Measurements from ENCODE around the gene ATP9B.
"Not testable (repeated sequence)": the region's sequence is repeated elsewhere in the genome, so short reads cannot be mapped to it uniquely, and the experiment has no call there.

Gene ATP9B

DNA sequence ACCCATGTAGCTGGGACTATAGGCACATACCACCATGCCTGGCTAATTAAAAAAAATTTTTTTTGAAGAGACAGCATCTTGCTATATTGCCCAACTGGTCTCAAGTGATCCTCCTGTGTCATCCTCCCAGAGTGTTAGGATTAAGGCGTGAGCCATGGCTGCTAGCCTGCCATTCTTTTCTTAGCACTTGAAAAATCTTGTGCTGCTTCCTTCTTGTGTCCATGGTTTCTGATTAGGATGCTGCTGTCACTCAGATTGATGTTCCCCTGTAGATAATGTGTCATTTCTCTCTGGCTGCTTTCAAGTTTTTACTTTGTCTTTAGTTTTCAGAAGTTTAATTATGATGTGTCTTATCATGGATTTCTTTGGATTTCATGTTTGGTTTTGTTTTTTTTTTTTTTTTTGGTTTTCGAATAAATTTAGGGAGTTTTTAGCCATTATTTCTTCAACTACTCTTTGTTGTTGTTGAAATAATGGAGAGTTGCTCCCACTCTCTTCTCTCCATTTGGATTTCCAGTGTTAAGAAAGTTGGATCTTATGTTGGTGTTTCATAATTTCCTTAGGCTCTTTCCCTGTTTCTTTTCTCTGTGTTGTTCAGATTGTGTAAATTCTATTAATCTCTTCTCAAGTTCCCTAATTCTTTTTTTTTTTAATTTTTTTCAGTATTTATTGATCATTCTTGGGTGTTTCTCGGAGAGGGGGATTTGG lies 2.5 kb downstream of the ATP9B start:
- H3K4me3 ChIP-seq (ENCODE audit: low read length) = peak overlapping the region; percentile 84
- H3K36me3 ChIP-seq (ENCODE audit: control insufficient read depth, insufficient read depth, low read length, severe bottlenecking) = no peaks in the 10 kb centered on the region
- no peak for DNase-seq (ENCODE audit: low read depth)

DNA sequence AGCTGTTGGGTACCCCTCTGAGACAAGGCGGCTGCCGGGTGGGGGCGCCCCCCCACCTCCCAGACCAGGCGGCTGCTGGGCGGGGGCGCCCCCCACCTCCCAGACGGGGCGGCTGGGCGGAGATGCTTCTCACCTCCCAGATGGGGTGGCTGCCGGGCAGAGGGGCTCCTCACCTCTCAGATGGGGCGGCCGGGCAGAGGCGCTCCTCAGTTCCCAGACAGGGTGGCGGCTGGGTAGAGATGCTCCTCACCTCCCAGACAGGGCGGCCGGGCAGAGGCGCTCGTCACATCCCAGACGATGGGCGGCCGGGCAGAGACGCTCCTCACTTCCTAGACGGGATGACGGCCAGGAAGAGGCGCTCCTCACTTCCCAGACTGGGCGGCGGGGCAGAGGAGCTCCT lies 3.5 kb downstream of the ATP9B start:
- not testable (repeated sequence) for H3K36me3 ChIP-seq (ENCODE audit: control insufficient read depth, insufficient read depth, low read length, severe bottlenecking); H3K9me3 ChIP-seq (ENCODE audit: control insufficient read depth, low read length)

More for the DNA sequence above, 2.5 kb downstream of the ATP9B start:
- Histone ChIP-seq H3K9me3 (ENCODE audit: control insufficient read depth, low read length) (no peaks in the 10 kb centered on the region), H3K9ac (ENCODE audit: low read length) (no peak overlapping the region), H3K4me1 (ENCODE audit: control insufficient read depth, insufficient read depth, low read length) (peaks cover 23% of the 10 kb centered on the region), H3K27me3 (replicated peaks; ENCODE audit: control insufficient read depth, insufficient read depth, low read length) (no peaks in the 10 kb centered on the region)

DNA sequence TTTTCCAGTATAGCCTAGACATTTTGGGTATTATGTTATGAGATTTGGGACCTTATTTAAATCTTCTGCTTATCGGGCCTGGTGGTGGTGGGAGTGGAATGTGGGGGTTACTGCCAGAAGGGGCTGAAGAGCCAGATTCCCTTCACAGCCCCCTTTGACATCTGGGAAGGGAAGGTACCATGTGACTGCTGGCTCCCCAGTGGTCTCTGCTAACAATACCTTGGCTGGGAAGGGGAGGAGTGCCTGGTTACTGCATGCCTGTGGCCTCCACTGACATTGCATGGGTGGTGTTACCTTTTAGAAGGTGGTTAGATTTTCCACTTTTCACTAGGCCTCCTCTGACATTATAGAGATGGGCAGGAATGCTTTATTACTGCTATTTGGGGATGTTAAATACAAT lies 8.0 kb downstream of the ATP9B start:
- no peaks in the 10 kb centered on the region for H3K27me3 ChIP-seq (replicated peaks; ENCODE audit: control insufficient read depth, insufficient read depth, low read length)
- no peak for DNase-seq (ENCODE audit: low read depth)
- peaks cover 4% of the 10 kb centered on the region for H3K36me3 ChIP-seq (ENCODE audit: control insufficient read depth, insufficient read depth, low read length, severe bottlenecking)
- no peak overlapping the region for H3K4me3 ChIP-seq (ENCODE audit: low read length)
- H3K9ac ChIP-seq (ENCODE audit: low read length) = no peak overlapping the region
- no peaks in the 10 kb centered on the region for H3K4me1 ChIP-seq (ENCODE audit: control insufficient read depth, insufficient read depth, low read length)
- no peaks in the 10 kb centered on the region for H3K9me3 ChIP-seq (ENCODE audit: control insufficient read depth, low read length)

More for the DNA sequence above, 3.5 kb downstream of the ATP9B start:
- peaks cover 23% of the 10 kb centered on the region for H3K4me1 ChIP-seq (ENCODE audit: control insufficient read depth, insufficient read depth, low read length)
- H3K4me3 ChIP-seq (ENCODE audit: low read length); DNase-seq (ENCODE audit: low read depth); H3K9ac ChIP-seq (ENCODE audit: low read length); H3K27me3 ChIP-seq (replicated peaks; ENCODE audit: control insufficient read depth, insufficient read depth, low read length): not testable (repeated sequence)

DNA sequence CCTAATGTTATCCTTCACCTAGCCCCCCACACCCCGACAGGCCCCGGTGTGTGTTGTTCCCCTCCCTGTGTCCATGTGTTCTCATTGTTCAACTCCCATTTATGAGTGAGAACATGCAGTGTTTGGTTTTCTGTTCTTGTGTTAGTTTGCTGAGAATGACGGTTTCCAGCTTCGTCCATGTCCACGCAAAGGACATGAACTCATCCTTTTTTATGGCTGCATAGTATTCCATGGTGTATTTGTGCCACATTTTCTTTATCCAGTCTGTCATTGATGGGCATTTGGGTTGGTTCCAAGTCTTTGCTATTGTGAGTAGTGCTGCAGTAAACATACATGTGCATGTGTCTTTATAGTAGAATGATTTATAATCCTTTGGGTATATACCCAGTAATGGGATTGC lies 9.6 kb downstream of the ATP9B start:
- not testable (repeated sequence) for DNase-seq (ENCODE audit: low read depth); H3K9me3 ChIP-seq (ENCODE audit: control insufficient read depth, low read length); H3K4me1 ChIP-seq (ENCODE audit: control insufficient read depth, insufficient read depth, low read length); H3K27me3 ChIP-seq (replicated peaks; ENCODE audit: control insufficient read depth, insufficient read depth, low read length); H3K9ac ChIP-seq (ENCODE audit: low read length); H3K4me3 ChIP-seq (ENCODE audit: low read length); H3K36me3 ChIP-seq (ENCODE audit: control insufficient read depth, insufficient read depth, low read length, severe bottlenecking)

DNA sequence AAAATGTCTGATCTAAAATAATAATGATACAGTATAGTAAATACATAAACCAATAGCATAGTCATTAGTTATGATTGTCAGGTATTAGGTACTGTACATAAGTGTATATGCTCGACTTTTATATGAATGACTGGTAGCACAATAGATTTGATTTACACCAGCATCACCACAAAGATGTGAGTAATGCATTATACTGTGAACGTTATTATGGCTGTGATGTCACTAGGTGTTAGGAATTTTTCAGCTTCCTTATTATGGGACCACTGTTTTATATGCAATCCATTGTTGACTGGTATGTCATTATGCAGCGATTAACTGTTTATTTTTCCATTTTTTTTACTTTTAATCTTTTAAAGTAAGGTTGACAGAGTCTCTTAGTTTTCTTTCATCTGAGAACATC lies 23.7 kb downstream of the ATP9B start:
- H3K36me3 ChIP-seq (ENCODE audit: control insufficient read depth, insufficient read depth, low read length, severe bottlenecking) = no peaks in the 10 kb centered on the region
- no peak overlapping the region for H3K4me3 ChIP-seq (ENCODE audit: low read length)
- H3K9me3 ChIP-seq (ENCODE audit: control insufficient read depth, low read length) = no peaks in the 10 kb centered on the region
- no peak overlapping the region for H3K9ac ChIP-seq (ENCODE audit: low read length)
- no peaks in the 10 kb centered on the region for H3K4me1 ChIP-seq (ENCODE audit: control insufficient read depth, insufficient read depth, low read length)
- H3K27me3 ChIP-seq (replicated peaks; ENCODE audit: control insufficient read depth, insufficient read depth, low read length) = no peaks in the 10 kb centered on the region
- DNase-seq (ENCODE audit: low read depth) = no peak

DNA sequence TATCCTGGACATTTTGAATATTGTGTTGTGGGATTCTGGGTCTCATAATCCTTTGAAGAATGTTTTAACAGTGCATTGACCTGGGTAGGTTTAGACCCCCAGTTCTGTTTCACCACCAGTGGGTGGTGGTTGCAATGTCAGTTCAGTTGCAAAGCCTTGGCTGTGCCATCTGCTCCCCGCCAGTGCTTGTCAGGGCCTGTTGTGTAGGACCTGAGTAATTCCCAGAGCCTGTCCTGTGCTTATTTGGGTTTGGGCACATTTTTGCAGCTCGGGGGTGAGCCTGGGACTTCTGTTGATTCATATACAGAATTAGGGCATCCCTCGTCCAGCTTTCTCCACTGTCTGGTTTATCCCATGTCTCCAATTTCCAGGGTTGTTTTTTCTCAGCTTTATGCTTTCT lies 24.8 kb downstream of the ATP9B start:
- H3K4me3 ChIP-seq (ENCODE audit: low read length) = no peak overlapping the region
- H3K4me1 ChIP-seq (ENCODE audit: control insufficient read depth, insufficient read depth, low read length) = no peaks in the 10 kb centered on the region
- H3K9ac ChIP-seq (ENCODE audit: low read length) = no peak overlapping the region
- H3K36me3 ChIP-seq (ENCODE audit: control insufficient read depth, insufficient read depth, low read length, severe bottlenecking) = no peaks in the 10 kb centered on the region
- H3K27me3 ChIP-seq (replicated peaks; ENCODE audit: control insufficient read depth, insufficient read depth, low read length) = no peaks in the 10 kb centered on the region
- H3K9me3 ChIP-seq (ENCODE audit: control insufficient read depth, low read length) = no peaks in the 10 kb centered on the region
- no peak for DNase-seq (ENCODE audit: low read depth)

DNA sequence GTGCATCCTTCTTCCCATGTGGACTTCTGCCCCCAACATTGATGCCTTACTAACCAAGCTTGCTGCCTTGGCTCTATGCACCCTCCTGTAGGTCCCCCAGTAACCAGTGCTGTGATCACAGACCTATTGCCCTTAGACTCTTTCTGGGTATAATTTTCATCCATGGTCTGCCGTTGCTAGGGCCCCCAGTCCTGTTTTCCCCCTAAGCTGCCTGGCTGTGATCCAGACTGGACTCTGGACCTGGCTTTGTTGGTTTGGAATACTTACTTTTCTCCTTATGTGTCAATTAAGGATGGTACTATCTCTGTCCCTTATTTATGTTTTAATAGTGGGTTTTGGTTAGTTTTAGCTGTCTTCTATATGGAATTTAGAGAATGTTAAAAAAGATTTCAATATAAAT lies 26.0 kb downstream of the ATP9B start:
- H3K4me1 ChIP-seq (ENCODE audit: control insufficient read depth, insufficient read depth, low read length) = no peaks in the 10 kb centered on the region
- no peak overlapping the region for H3K9ac ChIP-seq (ENCODE audit: low read length)
- H3K4me3 ChIP-seq (ENCODE audit: low read length) = no peak overlapping the region
- H3K36me3 ChIP-seq (ENCODE audit: control insufficient read depth, insufficient read depth, low read length, severe bottlenecking) = no peaks in the 10 kb centered on the region
- DNase-seq (ENCODE audit: low read depth) = no peak
- no peaks in the 10 kb centered on the region for H3K9me3 ChIP-seq (ENCODE audit: control insufficient read depth, low read length)
- H3K27me3 ChIP-seq (replicated peaks; ENCODE audit: control insufficient read depth, insufficient read depth, low read length) = no peaks in the 10 kb centered on the region

DNA sequence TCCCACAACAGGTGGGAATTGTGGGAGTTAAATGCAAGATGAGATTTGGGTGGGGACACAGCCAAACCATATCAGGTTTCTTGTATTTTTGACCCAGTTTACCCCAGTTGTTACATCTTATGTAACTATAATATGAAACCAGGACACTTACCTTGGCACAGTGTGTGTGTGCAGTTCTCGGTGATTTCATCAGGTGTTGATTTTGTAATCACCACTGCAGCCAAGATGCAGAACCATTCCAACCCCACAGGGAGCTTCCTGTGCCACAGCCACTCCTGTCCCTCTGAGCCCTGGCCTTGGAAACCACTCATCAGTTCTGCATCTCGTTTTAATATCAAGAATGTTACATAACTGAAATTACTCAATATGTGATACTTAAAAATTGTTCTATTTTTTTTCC lies 31.8 kb downstream of the ATP9B start:
- DNase-seq (ENCODE audit: low read depth) = no peak
- Histone ChIP-seq H3K4me3 (ENCODE audit: low read length) (no peak overlapping the region), H3K9ac (ENCODE audit: low read length) (no peak overlapping the region), H3K4me1 (ENCODE audit: control insufficient read depth, insufficient read depth, low read length) (peaks cover 4% of the 10 kb centered on the region), H3K27me3 (replicated peaks; ENCODE audit: control insufficient read depth, insufficient read depth, low read length) (no peaks in the 10 kb centered on the region), H3K36me3 (ENCODE audit: control insufficient read depth, insufficient read depth, low read length, severe bottlenecking) (no peaks in the 10 kb centered on the region), H3K9me3 (ENCODE audit: control insufficient read depth, low read length) (no peaks in the 10 kb centered on the region)

DNA sequence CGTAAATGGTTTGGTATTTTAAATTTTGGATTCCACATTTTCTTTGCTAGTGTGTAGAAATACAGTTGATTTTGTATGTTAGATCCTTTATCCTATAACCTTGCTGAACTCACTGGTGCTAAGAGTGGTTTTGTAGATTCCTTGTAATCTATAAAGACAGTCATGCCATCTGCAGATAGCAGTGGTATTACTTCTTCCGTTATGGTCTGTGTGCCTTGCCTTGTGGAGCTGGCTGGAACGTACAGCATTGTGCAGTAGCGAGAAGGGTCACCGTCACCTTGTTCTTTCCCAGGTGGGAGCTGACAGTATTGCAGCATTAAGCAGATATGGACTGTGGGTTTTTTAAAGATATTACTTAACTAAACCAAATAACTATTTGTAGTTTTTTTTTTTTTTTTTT lies 33.7 kb downstream of the ATP9B start:
- Histone ChIP-seq H3K4me3 (ENCODE audit: low read length) (no peak overlapping the region), H3K4me1 (ENCODE audit: control insufficient read depth, insufficient read depth, low read length) (peaks cover 10% of the 10 kb centered on the region), H3K36me3 (ENCODE audit: control insufficient read depth, insufficient read depth, low read length, severe bottlenecking) (no peaks in the 10 kb centered on the region), H3K27me3 (replicated peaks; ENCODE audit: control insufficient read depth, insufficient read depth, low read length) (no peaks in the 10 kb centered on the region), H3K9ac (ENCODE audit: low read length) (no peak overlapping the region), H3K9me3 (ENCODE audit: control insufficient read depth, low read length) (no peaks in the 10 kb centered on the region)
- DNase-seq (ENCODE audit: low read depth) = no peak

DNA sequence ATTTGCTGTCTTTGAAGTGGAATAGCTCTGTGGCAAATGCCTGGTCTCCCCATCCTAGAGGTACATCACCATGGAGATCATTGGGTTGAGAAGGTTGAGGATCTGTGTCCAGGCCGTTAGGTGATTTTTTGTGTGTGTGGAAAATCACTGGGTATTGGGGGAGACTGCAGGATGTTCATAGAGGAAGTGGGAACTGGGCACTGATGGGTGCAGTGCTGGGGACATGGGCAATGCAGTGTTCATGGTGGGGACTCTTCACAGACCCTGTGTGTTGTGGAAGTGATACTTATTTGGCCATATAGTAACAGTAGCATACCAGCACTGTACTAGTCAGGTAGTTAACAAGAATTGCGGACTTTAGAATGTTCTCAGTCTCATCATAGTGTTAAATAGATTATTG lies 34.9 kb downstream of the ATP9B start:
- Histone ChIP-seq H3K9ac (ENCODE audit: low read length) (no peak overlapping the region), H3K4me3 (ENCODE audit: low read length) (no peak overlapping the region), H3K4me1 (ENCODE audit: control insufficient read depth, insufficient read depth, low read length) (peaks cover 21% of the 10 kb centered on the region), H3K36me3 (ENCODE audit: control insufficient read depth, insufficient read depth, low read length, severe bottlenecking) (no peaks in the 10 kb centered on the region), H3K9me3 (ENCODE audit: control insufficient read depth, low read length) (no peaks in the 10 kb centered on the region), H3K27me3 (replicated peaks; ENCODE audit: control insufficient read depth, insufficient read depth, low read length) (no peaks in the 10 kb centered on the region)
- no peak for DNase-seq (ENCODE audit: low read depth)

DNA sequence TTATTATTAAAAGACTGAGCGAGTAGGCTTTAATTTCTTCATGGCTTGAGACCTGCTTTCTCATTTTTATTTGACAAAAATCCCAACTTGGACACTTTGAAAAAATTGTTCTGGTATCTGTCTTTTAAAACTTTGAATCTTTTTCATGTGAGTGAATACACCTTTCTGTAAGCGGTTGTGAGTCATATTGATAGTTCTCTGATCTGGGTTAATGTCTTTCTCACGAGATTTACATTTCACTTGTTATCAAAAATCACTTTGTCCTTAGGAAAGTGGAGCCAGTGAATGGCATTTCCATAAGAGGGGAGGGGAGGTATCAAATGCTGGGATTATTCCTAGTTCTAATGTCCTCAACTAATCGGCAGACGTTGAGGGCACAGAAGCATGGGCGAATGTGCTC lies 36.3 kb downstream of the ATP9B start:
- Histone ChIP-seq H3K4me1 (ENCODE audit: control insufficient read depth, insufficient read depth, low read length) (peaks cover 22% of the 10 kb centered on the region), H3K4me3 (ENCODE audit: low read length) (no peak overlapping the region), H3K27me3 (replicated peaks; ENCODE audit: control insufficient read depth, insufficient read depth, low read length) (no peaks in the 10 kb centered on the region), H3K9me3 (ENCODE audit: control insufficient read depth, low read length) (no peaks in the 10 kb centered on the region), H3K36me3 (ENCODE audit: control insufficient read depth, insufficient read depth, low read length, severe bottlenecking) (no peaks in the 10 kb centered on the region), H3K9ac (ENCODE audit: low read length) (no peak overlapping the region)
- no peak for DNase-seq (ENCODE audit: low read depth)

DNA sequence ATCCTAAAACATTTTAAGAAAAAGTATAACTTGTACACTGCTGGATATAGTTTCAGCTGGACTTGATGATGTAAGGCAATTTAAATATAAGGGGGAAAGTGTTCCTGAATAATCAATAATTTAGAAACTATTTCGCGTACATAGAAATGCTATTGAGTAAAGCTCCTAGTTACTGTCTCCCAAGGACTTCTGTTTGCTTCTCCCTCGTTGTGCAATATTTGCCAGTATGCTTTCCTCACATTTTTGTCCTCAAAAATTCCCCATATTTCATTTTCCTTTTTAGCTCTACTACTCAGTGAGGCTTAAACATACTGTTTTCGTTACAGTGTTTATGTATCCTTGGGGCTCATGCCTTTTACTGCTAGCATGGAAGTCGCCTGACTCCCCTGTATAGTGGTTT lies 36.9 kb downstream of the ATP9B start:
- Histone ChIP-seq H3K4me3 (ENCODE audit: low read length) (no peak overlapping the region), H3K36me3 (ENCODE audit: control insufficient read depth, insufficient read depth, low read length, severe bottlenecking) (no peaks in the 10 kb centered on the region), H3K9ac (ENCODE audit: low read length) (no peak overlapping the region), H3K27me3 (replicated peaks; ENCODE audit: control insufficient read depth, insufficient read depth, low read length) (no peaks in the 10 kb centered on the region), H3K9me3 (ENCODE audit: control insufficient read depth, low read length) (no peaks in the 10 kb centered on the region), H3K4me1 (ENCODE audit: control insufficient read depth, insufficient read depth, low read length) (peaks cover 22% of the 10 kb centered on the region)
- peak; percentile 38 for DNase-seq (ENCODE audit: low read depth)

Data from adipocyte (in vitro differentiated cells).